ENCODE measurements around the gene CDC73.
A peak's percentile ranks its signal among the peaks of the same experiment; 100 is the strongest.
"Not testable (repeated sequence)": the region's sequence is repeated elsewhere in the genome, so short reads cannot be mapped to it uniquely, and the experiment has no call there.

Gene CDC73

DNA sequence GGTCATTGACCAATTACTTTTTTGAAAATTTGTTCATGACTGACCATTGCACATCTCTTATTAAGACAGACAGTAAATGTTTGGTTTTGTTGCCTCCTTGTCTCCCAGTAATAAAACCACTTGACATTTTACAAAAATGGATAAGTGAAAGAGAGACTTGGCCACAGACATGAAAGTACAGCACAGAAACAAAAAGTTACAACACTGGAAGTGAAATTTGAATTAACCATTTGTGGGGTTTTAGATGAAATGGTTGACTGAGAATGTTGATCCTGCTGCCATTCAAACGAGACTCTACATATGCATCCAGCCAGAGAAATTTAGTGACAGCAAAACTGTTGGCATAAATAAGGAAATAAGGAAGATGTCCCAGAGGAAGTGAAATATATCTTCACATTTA is 143.9 kb downstream of the CDC73 start:
- no peak overlapping the region for H3K4me3 ChIP-seq
- H3K4me2 ChIP-seq = no peak overlapping the region

DNA sequence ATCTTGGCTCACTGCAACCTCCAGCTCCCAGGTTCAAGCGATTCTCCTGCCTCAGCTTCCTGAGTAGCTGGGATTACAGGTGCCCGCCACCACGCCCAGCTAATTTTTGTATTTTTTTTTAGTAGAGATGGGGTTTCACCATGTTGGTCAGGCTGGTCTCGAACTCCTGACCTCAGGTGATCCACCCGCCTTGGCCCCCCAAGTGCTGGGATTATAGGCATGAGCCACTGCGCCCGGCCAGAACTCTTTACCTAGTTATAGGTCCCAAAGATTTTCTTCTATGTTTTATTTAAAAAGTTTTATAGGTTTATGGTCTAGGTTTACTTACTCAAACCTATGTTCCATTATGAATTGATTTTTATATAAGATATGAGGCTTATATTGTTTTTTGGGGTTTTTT is 145.0 kb downstream of the CDC73 start:
- H3K4me1 ChIP-seq, H3K9ac ChIP-seq, H4K20me1 ChIP-seq, H3K9me3 ChIP-seq, H3K4me3 ChIP-seq, H3K4me2 ChIP-seq, H3K27ac ChIP-seq, H3K36me3 ChIP-seq, H3K27me3 ChIP-seq: not testable (repeated sequence)

More for the DNA sequence above, 143.9 kb downstream of the CDC73 start:
- no peak for TF ChIP-seq Cebpa-rat (IDR thresholded peaks at IDR 0.05)
- Histone ChIP-seq H3K9ac (no peak overlapping the region), H3K36me3 (no peaks in the 10 kb centered on the region), H3K9me3 (no peaks in the 10 kb centered on the region), H4K20me1 (no peaks in the 10 kb centered on the region), H3K27me3 (no peaks in the 10 kb centered on the region), H3K27ac (no peak overlapping the region), H3K4me1 (no peaks in the 10 kb centered on the region)

DNA sequence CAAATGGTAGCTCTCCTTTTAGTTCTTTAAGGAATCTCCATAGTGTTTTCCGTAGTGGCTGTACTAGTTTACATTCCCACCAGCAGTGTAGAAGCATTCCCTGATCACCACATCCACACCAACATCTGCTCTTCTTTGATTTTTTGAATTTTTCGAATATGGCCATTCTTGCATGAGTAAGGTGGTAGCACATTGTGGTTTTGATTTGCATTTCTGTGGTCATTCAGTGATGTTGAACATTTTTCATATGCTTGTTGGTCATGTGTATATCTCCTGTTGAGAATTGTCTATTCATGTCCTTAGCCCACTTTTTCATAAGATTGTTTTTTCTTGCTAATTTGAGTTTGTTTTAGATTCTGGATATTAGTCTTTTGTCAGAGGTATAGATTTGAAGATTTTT is 149.2 kb downstream of the CDC73 start:
- Histone ChIP-seq H3K9ac (no peak overlapping the region), H3K4me3 (no peak overlapping the region), H4K20me1 (no peaks in the 10 kb centered on the region), H3K27me3 (no peaks in the 10 kb centered on the region), H3K27ac (no peak overlapping the region), H3K4me2 (no peak overlapping the region), H3K9me3 (no peaks in the 10 kb centered on the region; the same call in 1 of the 2 replicates), H3K36me3 (no peaks in the 10 kb centered on the region), H3K4me1 (no peaks in the 10 kb centered on the region)
- TF ChIP-seq Cebpa-rat (IDR thresholded peaks at IDR 0.05) = no peak

DNA sequence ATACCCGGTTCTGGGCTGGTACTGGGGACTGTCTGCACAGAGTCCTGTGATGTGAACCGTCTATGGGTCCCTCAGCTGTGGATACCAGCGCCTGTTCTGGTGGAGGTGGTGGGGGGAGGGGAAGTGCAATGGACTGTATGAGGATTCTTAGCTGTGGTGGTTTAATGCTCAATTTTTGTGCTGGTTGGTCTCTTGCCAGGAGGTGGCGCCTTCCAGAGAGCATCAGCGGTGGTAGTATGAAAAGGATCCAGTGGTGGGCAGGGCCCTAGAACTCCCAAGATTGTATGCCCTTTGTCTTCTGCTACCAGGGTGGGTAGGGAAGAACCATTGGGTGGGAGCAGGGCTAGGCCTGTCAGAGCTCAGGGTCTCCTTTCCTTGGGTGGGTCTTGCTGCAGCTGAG is 153.9 kb downstream of the CDC73 start:
- Histone ChIP-seq H3K9me3 (no peaks in the 10 kb centered on the region; the same call in 1 of the 2 replicates), H3K9ac (no peak overlapping the region), H3K4me3 (no peak overlapping the region), H3K36me3 (no peaks in the 10 kb centered on the region), H3K27ac (no peak overlapping the region), H3K4me2 (no peak overlapping the region), H4K20me1 (no peaks in the 10 kb centered on the region), H3K4me1 (no peaks in the 10 kb centered on the region), H3K27me3 (no peaks in the 10 kb centered on the region)
- TF ChIP-seq Cebpa-rat (IDR thresholded peaks at IDR 0.05) = no peak

DNA sequence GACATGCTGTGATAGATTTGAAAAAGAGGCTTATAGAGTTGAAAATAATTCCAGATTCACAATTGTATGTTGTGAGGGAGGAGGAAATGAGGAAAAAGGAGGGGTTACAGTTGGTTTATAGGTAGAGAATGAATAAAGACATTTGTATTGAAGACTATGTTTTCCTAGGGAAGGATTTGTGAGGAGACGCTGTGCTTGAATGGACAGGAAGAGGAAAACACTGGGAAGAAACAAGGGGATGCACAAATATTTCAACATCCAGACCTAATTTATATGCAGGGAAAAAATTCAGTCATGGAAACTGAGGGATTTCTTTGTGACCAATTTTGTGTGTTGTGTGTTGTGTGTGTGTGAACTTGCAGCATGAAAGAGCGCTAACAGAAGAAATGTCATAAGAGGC is 157.1 kb downstream of the CDC73 start:
- Histone ChIP-seq H3K9me3 (no peaks in the 10 kb centered on the region; the same call in 1 of the 2 replicates), H3K4me3 (no peak overlapping the region), H3K9ac (no peak overlapping the region), H3K36me3 (no peaks in the 10 kb centered on the region), H3K4me1 (peaks cover 8% of the 10 kb centered on the region), H3K27me3 (no peaks in the 10 kb centered on the region), H4K20me1 (no peaks in the 10 kb centered on the region), H3K27ac (no peak overlapping the region), H3K4me2 (no peak overlapping the region)
- TF ChIP-seq Cebpa-rat (IDR thresholded peaks at IDR 0.05) = no peak

DNA sequence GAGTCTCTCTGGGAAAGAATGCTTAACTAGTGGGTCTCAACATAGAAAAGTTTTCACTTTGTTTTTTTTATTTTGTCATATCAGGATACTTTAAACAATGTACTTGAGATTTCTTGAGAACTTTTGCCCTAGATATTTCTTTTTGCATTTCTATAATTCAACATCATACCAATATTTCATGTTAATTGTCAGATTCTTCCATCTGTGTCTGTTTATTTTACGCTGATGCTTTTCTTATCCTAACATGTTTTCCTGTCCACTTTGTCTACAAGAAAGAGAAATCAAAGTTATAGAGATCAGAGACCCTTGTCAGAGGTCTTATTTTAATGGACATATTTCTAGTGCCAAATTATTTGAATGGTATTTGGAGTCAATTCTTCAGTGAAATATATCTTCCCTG is 160.1 kb downstream of the CDC73 start:
- Histone ChIP-seq H3K9ac (no peak overlapping the region), H3K4me1 (peaks cover 8% of the 10 kb centered on the region), H4K20me1 (no peaks in the 10 kb centered on the region), H3K36me3 (no peaks in the 10 kb centered on the region), H3K4me3 (no peak overlapping the region), H3K4me2 (no peak overlapping the region), H3K27me3 (no peaks in the 10 kb centered on the region), H3K9me3 (no peaks in the 10 kb centered on the region), H3K27ac (no peak overlapping the region)
- TF ChIP-seq Cebpa-rat (IDR thresholded peaks at IDR 0.05) = no peak

DNA sequence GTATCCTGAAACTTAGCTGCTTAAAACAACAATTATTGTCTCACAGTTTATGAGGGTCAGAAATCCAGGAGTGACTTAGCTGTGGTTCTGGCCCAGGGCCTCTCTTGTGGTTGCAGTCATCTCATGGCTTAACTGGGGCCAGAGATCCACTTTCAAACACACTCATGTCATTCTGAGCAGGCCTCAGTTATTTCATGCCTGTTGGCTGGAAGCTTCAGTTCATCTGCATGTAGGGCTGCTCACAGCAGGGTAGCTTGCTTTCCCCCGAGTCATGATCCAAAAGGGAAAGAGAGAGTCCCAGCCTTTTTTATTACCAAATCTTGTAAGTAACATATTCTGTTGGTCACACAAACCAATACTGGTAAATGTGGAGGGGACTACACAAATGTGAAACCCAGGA is 161.2 kb downstream of the CDC73 start:
- Histone ChIP-seq H3K9ac (no peak overlapping the region), H3K4me2 (peak overlapping the region; percentile 18; the same call in 1 of the 2 replicates), H3K9me3 (no peaks in the 10 kb centered on the region), H3K27me3 (no peaks in the 10 kb centered on the region), H3K36me3 (no peaks in the 10 kb centered on the region), H3K4me3 (no peak overlapping the region), H3K27ac (no peak overlapping the region), H4K20me1 (no peaks in the 10 kb centered on the region), H3K4me1 (peaks cover 8% of the 10 kb centered on the region)
- no peak for TF ChIP-seq Cebpa-rat (IDR thresholded peaks at IDR 0.05)

DNA sequence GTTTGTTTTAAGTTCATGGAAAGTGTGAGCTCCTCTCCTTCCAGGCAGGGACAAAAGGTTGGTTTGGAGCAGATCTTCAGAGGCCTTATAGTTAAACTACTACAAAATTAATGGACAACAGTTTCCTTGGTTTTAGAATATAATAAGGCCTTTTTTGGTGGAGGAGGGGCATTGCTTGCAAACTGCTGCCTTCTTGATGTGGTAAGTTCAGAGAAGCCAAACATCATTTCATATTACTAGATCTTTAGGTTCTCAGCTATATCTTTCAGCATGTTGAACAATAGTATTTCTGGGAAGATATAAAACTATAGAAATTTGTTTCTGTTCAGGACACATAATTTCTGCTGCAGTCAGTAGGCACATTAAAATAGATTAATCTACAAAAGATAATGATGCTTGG is 162.4 kb downstream of the CDC73 start:
- H3K4me2 ChIP-seq = no peak overlapping the region
- no peak overlapping the region for H3K27ac ChIP-seq
- no peaks in the 10 kb centered on the region for H3K9me3 ChIP-seq
- H3K36me3 ChIP-seq = no peaks in the 10 kb centered on the region
- no peak overlapping the region for H3K4me3 ChIP-seq
- H3K27me3 ChIP-seq = no peaks in the 10 kb centered on the region
- TF ChIP-seq Cebpa-rat (IDR thresholded peaks at IDR 0.05) = no peak
- H3K9ac ChIP-seq = no peak overlapping the region
- H3K4me1 ChIP-seq = peaks cover 8% of the 10 kb centered on the region
- H4K20me1 ChIP-seq = no peaks in the 10 kb centered on the region

DNA sequence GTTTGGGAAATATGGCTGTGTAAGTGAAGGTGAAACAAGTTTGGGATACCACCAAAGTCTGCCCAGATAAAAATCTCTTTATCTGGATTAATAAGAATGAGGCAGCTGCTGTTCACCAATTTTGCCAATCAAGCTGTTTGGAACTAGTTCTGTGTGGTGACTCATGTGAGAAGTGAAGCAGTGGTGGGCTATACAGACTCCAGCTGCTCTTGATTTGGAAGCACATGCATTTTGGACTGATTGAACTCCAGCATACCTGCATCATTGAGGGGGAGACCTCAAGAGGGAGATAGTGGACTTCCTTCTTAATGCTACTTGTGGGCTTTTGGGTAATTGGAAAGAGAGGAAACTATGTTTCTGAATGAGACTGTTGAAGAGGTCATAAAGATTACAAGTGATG is 163.8 kb downstream of the CDC73 start:
- H4K20me1 ChIP-seq = no peaks in the 10 kb centered on the region
- H3K27ac ChIP-seq = no peak overlapping the region
- no peak overlapping the region for H3K9ac ChIP-seq
- peaks cover 8% of the 10 kb centered on the region for H3K4me1 ChIP-seq
- H3K4me2 ChIP-seq = no peak overlapping the region
- H3K27me3 ChIP-seq = no peaks in the 10 kb centered on the region
- H3K36me3 ChIP-seq = no peaks in the 10 kb centered on the region
- no peak overlapping the region for H3K4me3 ChIP-seq
- no peaks in the 10 kb centered on the region for H3K9me3 ChIP-seq
- no peak for TF ChIP-seq Cebpa-rat (IDR thresholded peaks at IDR 0.05)

DNA sequence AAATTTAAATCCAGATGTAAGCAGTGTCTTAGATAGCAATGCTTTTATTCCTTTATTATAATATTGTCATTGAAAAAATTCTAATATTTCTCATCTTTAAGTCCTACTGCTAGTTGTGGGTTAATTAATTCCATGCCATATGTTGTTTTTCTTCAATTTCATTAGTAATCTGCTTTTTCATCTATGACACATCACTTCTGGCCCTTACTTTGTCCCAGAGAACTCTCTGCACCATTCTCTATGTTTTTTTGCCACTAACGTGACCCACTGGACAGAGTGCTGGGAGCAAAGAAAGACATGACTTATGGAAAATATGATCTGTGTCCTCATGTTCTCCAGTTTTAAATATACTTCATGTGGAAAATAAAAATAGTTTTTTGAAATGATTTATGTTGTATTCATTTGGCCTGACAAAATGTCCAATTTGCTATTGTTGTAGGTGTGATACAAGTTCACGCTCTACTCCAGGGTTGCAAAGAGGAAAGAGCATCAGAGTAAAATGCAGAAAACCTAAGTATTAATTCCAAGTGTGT is 166.8 kb downstream of the CDC73 start:
- not testable (repeated sequence) for H3K9ac ChIP-seq, H3K36me3 ChIP-seq, H3K4me2 ChIP-seq, H3K4me3 ChIP-seq, H3K27me3 ChIP-seq, H3K9me3 ChIP-seq, H3K27ac ChIP-seq, H3K4me1 ChIP-seq, H4K20me1 ChIP-seq

DNA sequence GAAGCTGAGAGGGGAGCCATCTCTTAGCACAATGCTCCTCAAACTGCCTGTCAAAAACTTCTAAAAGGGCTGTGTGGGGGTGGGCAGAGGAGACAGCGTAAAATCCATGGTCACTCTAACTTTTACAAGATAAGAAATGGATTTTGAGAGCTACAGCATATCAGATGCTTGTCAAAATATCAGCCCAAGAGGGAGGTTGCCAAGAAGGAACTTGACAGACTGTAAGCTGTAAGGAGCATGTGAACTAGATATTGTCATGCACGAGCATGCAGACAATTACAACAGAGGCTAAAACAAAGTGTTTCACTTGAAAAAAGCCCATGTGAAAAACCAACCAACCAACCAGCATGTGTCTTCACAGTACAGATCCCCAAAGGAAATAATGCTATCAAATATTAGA is 171.9 kb downstream of the CDC73 start:
- Histone ChIP-seq H3K27ac (no peak overlapping the region), H3K4me1 (no peaks in the 10 kb centered on the region), H3K9ac (no peak overlapping the region), H4K20me1 (no peaks in the 10 kb centered on the region), H3K27me3 (no peaks in the 10 kb centered on the region), H3K36me3 (no peaks in the 10 kb centered on the region), H3K4me2 (no peak overlapping the region), H3K9me3 (no peaks in the 10 kb centered on the region), H3K4me3 (no peak overlapping the region)
- TF ChIP-seq Cebpa-rat (IDR thresholded peaks at IDR 0.05) = no peak
